ENCODE data around the gene TFEC.

The TFEC gene

DNA sequence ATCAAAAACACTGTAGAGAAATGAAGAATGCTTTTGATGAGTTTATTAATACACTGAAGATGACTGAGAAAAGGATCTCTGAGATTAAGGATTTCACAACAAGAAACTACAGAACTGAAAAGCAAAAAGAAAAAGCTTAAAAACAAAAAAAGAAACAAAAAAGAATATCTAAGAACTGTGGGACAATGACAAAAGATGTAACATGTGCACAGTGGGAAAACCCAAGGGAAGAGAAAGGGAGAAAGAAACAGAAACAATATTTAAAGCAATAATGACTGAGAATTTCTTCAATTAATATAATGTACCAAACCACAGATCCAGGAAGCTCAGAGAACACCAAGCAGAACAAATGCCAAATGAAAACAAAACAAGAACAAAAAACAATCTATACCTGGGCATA, 42.2 kb downstream of the TFEC start:
- DNase-seq (ENCODE audit: low read depth in 3 of 3, low spot score in 1 of 3) = no peak

DNA sequence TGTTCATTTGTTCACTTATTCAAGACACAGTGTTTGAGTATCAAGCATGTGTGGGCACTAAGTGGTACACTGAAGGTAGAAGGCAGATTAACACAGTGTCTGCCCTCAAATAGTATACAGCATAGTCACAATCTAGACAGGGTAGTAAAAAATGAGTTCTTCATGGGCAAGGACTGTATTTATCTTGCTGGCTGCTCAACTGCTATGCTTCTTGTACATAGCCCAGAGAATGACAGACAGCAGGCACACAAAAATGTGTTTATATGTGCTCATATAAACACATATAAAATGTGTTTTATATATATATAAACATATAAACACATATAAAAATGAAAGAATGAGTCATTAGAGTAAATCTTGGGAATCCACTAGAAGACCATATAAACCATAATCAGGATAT, 43.1 kb downstream of the TFEC start:
- DNase-seq (ENCODE audit: low read depth in 3 of 3, low spot score in 1 of 3) = no peak

- DNase-seq (ENCODE audit: low read depth in 3 of 3, low spot score in 1 of 3) = no peak
These were observed 46.5 kb downstream of the TFEC start for GRCh38 chr7:115984105-115984504.

DNA sequence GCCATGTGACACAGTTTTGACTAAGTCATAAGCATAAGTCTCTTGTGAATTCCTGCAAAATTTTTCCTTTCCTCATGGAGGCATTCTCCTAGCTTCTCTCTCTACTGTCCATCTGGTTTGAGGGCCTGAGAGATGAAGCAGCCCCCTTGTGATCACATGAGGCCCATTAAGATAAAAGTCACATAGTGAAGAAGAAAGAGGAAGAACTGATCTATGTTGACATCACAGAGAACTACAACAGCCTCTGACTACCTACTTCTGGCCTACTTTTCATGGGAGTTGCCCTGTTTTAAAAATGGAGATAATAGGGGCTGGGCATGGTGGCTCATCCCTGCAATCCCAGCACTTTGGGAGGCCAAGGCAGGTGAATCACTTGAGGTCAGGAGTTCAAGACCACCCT, 50.4 kb downstream of the TFEC start:
- DNase-seq (ENCODE audit: low read depth in 3 of 3, low spot score in 1 of 3) = no peak

DNA sequence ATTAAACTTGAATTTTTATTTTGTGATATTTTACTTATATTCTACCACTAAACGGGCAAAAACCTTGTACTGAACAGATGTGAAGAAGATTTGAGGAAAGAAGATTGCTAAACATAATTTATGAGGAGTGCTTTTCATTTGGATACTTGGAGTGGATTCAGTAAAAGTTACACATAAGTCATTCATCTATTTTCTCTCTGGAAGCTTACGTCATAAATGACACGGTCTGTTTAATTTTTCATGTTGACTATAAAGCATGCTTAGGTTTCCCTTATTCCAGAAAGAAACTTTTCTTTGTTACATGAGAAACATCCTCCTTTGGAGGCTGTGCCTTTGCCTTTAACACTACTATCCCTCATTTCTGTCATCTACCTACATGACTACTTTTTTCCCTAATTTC, 53.9 kb downstream of the TFEC start:
- DNase-seq (ENCODE audit: low read depth in 3 of 3, low spot score in 1 of 3) = no peak

GRCh38 chr7:115975766-115976165, 54.8 kb downstream of the TFEC start:
- no peak for DNase-seq (ENCODE audit: low read depth in 3 of 3, low spot score in 1 of 3)

DNA sequence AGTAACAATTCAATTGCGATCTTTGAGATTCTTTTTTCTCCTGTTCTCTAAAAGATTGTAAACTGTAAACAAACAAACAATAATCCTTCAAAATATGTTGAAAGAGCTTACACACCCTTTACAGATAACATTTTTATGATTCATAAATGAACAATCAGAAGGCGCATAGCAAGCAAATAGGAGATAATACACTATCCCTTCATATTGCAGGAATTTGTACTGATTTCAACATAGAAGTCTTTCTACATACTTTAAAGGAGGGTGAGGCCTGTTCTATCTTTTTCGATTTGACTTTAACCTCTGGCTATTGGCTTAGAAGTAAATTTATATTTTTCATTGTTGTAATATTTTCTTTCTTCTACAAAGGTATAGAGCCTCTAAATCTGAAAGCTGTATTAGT, 57.2 kb downstream of the TFEC start:
- no peak for DNase-seq (ENCODE audit: low read depth in 3 of 3, low spot score in 1 of 3)

GRCh38 chr7:115971506-115971905, 59.1 kb downstream of the TFEC start:
- DNase-seq (ENCODE audit: low read depth in 3 of 3, low spot score in 1 of 3) = no peak

DNA sequence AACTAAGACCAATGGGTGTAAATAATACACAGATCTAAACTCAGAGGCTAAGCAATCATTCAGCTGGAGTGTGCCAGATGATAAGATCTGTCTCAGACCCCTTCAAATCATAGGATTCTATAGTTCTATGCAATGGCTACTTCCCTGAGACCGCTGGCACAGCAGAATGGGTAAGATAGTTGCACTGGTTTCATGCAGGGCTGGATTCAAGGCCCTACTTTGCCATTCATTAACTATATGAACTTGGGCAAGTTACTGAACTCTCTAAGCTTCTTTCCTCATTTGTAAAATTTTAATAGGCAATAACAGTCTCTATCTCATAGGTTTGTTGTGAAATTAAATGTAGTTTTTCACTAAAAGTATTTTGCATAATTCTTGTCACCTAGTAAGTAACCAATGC, 62.0 kb downstream of the TFEC start:
- no peak for DNase-seq (ENCODE audit: low read depth in 3 of 3, low spot score in 1 of 3)

GRCh38 chr7:115968171-115968570, 62.4 kb downstream of the TFEC start:
- DNase-seq (ENCODE audit: low read depth in 3 of 3, low spot score in 1 of 3) = no peak

- DNase-seq (ENCODE audit: low read depth in 3 of 3, low spot score in 1 of 3) = no peak
These were observed 64.6 kb downstream of the TFEC start for GRCh38 chr7:115965796-115966475.

DNA sequence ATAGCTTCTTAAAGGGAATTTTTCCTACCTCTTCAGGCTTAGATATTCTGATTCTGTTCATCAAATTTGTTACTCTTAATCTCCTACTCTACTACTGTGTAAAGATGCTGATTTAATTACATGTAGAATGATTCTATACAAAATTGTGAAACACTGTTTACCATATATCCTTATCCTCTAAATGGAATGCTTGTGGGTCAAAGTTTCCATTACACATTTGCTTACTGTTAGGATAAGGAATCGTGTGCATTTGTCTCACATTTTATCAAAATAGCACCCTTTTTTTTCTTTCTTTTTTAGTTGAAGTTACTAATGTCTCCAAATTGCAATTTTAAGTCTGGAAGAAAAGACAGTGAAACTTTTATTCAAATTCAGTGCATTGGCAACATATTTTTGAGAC, 65.3 kb downstream of the TFEC start:
- no peak for DNase-seq (ENCODE audit: low read depth in 3 of 3, low spot score in 1 of 3)

DNA sequence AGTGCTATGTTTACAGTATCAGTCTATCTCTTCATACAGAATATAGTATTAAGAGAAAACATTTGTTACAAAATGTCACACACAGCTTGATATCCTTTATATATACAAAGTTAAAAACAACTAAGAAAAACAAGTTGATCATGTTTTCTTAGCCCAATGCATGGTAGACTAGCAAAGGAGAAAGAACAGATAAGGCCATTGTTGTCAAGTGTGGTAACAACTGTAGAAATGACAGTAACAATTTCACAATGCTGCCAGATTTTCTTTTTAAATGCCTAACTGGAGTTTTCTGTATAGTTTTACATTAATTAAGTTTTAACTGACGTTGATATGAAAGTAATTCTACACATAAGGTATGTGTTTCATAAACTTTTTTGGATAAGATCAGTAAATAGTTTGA, 65.8 kb downstream of the TFEC start:
- DNase-seq (ENCODE audit: low read depth in 3 of 3, low spot score in 1 of 3) = no peak

DNA sequence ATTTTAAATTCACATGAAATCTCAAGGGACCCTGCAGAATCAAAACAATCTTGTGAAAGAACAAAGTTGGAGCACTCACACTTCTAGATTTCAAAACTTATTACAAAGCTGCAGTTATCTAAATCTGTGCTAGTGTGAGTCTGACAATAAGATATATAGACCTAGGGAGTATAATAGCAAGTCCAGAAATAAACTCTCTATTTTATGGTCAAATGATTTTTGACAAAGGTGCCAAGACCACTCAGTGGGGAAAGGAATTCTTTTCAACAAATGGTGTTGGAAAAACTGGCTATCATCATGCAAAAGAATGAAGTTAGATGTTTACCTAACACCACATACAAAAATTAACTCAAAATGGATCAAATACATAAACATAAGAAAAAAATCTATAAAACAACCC, 68.2 kb downstream of the TFEC start:
- DNase-seq (ENCODE audit: low read depth in 3 of 3, low spot score in 1 of 3) = no peak

GRCh38 chr7:115953592-115954255, 76.8 kb downstream of the TFEC start:
- no peak for DNase-seq (ENCODE audit: low read depth in 3 of 3, low spot score in 1 of 3)

GRCh38 chr7:115952832-115953231, 77.7 kb downstream of the TFEC start:
- DNase-seq (ENCODE audit: low read depth in 3 of 3, low spot score in 1 of 3) = no peak

GRCh38 chr7:115951547-115951946, 79.0 kb downstream of the TFEC start:
- DNase-seq (ENCODE audit: low read depth in 3 of 3, low spot score in 1 of 3) = no peak

DNA sequence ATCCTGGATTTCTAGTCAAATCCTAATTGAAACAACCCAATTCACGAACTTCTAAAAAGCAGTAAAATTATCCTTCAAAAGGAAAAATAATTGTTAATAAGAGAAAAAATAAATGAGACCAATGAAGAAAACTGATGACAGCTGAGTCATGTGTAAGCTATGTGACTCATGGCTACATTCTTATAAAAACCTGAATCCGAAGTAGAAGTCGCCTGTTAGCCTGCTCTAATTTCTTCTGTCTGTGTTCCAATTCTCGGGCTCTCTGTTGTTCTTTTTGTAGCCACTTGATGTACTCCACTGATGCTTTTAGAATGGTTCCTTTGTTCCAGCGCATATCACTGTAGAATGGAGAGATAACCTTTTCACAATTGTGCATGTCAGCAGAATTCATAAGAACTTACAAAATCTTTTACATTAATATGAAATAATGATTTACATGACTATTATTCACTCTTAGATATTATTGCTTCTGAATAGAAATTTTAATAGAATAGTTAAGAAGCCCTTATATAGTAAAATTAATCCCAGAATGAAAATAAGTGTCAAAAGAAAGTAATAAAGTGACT, 88.8 kb downstream of the TFEC start:
- DNase-seq (ENCODE audit: low read depth in 3 of 3, low spot score in 1 of 3) = no peak

- no peak for DNase-seq (ENCODE audit: low read depth in 3 of 3, low spot score in 1 of 3)
These were observed 90.0 kb downstream of the TFEC start for GRCh38 chr7:115940460-115941060.

- DNase-seq (ENCODE audit: low read depth in 3 of 3, low spot score in 1 of 3) = no peak
These were observed 92.6 kb downstream of the TFEC start for GRCh38 chr7:115937960-115938359.

GRCh38 chr7:115933471-115933870, 97.1 kb downstream of the TFEC start:
- DNase-seq (ENCODE audit: low read depth in 3 of 3, low spot score in 1 of 3) = no peak

DNA sequence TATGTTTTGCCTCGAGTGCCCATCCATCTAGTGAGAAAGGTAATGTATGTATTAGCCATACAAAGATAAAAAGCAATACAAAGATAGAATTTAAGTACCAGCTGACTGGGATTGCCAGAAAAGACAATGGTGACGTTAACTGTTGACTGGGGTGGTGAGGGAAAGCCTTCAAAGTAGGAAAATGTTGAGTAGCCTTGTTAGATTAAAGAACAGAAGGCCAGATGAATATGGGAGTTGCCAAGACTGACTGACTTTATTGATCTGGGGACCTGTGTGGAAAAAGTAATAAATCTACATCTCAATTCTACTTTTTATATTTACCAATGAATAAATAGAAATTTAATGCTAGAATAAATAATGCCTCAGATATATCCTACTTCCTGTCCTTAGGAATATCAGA, 97.7 kb downstream of the TFEC start:
- no peak for DNase-seq (ENCODE audit: low read depth in 3 of 3, low spot score in 1 of 3)

Measured in stimulated activated CD4-positive, alpha-beta T cell treated with anti-CD3 and anti-CD28 coated beads, TNF-alpha, amount 100 ng/mL, for 1 hour (primary cell).